AG04450 (cell line): ENCODE data around the gene GP1BA. TPM values are rescaled to one million over a fixed set of nuclear protein-coding genes. Genes with fewer than 3 reads are reported as not detected.
"Not testable (repeated sequence)": the region's sequence is repeated elsewhere in the genome, so short reads cannot be mapped to it uniquely, and the experiment has no call there.

Experiments
- CTCF ChIA-PET: fragments of 300-600, 350-600 bp; formaldehyde crosslinking; extraction: SDS; loops from one replicate; lab custom pipeline; 2022; ENCODE audit warnings: antibody characterized with exemption, inconsistent platforms; lab: Charles Lee
- POLR2A ChIA-PET: fragments of 350-600 bp; formaldehyde crosslinking; extraction: SDS; loops from one replicate; lab custom pipeline; 2021; ENCODE audit warnings: antibody characterized with exemption, inconsistent platforms; lab: Yijun Ruan, JAX
- DNase-seq: peaks from one replicate; pipeline ENCODE4 v3.0.0-alpha.2; 2011; ENCODE audit warnings: low read depth, low spot score
- H3K27ac ChIP-seq: one replicate; pipeline ENCODE4 v1.5.1; 2012; ENCODE audit warnings: low read depth, low read length, control low read depth
- H3K27me3 ChIP-seq: one replicate; pipeline ENCODE4 v1.6.0; 2012; ENCODE audit warnings: low read length; ENCODE audit not compliant: control insufficient read depth, insufficient read depth
- H3K4me3 ChIP-seq: 2 replicates; pipeline ENCODE4 v1.5.1; 2011; ENCODE audit warnings: mild to moderate bottlenecking, low read depth, low read length, control low read depth
- H3K9me3 ChIP-seq: 2 replicates; pipeline ENCODE4 v1.5.1; 2012; ENCODE audit warnings: low read length; ENCODE audit not compliant: control insufficient read depth, insufficient read depth
- polyA plus RNA-seq: library from polyadenylated mRNA; depleted of rRNA; stranded (reverse); fragments of >200 nt; gene quantifications from 2 replicates; pipeline ENCODE4 v1.2.3, GENCODE V29; 2011
- TF ChIP-seq, protein P1 (sequence below): IDR thresholded peaks from 2 replicates; pipeline ENCODE4 v1.5.1; 2011; ENCODE audit warnings: low read depth, low read length, control low read depth, inconsistent platforms

The GP1BA gene
- polyA plus RNA-seq, 1 experiment: not detected

DNA sequence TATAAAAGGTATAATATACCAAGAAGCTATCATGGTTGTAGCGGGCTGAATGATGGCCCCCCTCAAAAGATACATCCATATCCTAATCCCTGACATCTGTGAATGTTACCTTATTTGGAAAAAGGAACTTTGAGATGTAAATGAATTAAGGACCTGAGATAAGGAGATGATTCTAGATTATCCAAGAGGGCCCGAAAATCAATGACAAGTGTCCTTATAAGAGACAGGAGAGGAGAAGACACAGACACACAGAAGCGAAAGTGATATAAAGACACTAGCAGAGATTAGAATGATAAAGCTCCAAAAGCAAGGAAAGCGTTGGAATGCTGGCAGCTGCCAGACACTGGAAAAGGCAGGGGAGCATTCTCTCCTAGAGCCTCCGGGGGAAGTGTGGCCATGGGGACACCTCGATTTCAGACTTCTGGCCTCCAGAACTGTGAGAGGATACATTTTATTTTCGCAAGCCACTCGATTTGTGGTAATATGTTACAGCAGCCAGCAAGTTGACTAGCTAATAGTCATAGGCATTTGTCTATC is 12.5 kb upstream of the GP1BA start:
- TF ChIP-seq, protein P1, sequence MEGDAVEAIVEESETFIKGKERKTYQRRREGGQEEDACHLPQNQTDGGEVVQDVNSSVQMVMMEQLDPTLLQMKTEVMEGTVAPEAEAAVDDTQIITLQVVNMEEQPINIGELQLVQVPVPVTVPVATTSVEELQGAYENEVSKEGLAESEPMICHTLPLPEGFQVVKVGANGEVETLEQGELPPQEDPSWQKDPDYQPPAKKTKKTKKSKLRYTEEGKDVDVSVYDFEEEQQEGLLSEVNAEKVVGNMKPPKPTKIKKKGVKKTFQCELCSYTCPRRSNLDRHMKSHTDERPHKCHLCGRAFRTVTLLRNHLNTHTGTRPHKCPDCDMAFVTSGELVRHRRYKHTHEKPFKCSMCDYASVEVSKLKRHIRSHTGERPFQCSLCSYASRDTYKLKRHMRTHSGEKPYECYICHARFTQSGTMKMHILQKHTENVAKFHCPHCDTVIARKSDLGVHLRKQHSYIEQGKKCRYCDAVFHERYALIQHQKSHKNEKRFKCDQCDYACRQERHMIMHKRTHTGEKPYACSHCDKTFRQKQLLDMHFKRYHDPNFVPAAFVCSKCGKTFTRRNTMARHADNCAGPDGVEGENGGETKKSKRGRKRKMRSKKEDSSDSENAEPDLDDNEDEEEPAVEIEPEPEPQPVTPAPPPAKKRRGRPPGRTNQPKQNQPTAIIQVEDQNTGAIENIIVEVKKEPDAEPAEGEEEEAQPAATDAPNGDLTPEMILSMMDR: no peak
- Histone ChIP-seq H3K4me3 (no peak overlapping the region), H3K27me3 (no peaks in the 10 kb centered on the region), H3K27ac (no peak overlapping the region), H3K9me3 (no peaks in the 10 kb centered on the region)
- ChIA-PET POLR2A (interaction anchor here (0.8 to 1.3 kb wide), 2 partner anchors 10 to 20 kb away, joined by 3 to 4 read pairs; partner anchors contain the start of genes RNF167 and SLC25A11), CTCF (interaction anchor here (2.7 to 3.5 kb wide), 2 partner anchors 10 to 16 kb away, joined by 7 to 17 read pairs; partner anchors contain the start of gene CHRNE)
- no peak for DNase-seq

DNA sequence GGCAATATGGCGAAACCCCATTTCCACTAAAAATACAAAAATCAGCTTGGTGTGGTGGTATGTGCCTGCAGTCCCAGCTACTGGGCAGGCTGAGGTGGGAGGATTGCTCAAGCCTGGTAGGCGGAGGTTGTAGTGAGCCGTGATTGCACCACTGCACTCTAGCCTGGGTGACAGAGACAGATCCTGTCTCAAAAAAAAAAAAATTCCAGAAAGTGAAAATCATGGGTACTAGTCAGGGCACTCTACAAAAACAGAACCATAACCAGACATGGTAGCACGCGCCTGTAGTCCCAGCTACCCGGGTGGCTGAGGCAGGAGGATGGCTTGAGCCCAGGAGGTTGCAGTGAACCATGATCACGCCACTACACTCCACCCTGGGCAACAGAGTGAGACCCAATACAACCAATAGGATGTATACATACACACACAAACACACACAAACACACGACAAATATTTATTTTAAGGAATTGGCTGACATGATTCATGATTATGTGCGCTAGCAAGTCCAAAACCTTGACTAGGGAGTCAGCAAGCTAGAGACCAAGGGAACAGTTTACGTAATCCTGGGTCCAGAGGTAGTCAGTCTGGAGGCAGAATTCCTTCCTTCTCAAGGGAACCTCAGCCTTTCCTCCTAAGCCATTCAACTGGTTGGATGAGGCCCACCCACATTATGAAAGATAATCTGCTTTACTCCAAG is 11.6 kb upstream of the GP1BA start:
- ChIA-PET CTCF (interaction anchor here (2.7 to 3.5 kb wide), 2 partner anchors 11 to 17 kb away, joined by 7 to 17 read pairs; partner anchors contain the start of gene CHRNE), POLR2A (interaction anchor here (0.8 to 1.3 kb wide), 2 partner anchors 11 to 19 kb away, joined by 3 to 4 read pairs; partner anchors contain the start of genes RNF167 and SLC25A11)
- no peak for DNase-seq
- H3K9me3 ChIP-seq: no peaks in the 10 kb centered on the region
- no peak overlapping the region for H3K4me3 ChIP-seq
- no peaks in the 10 kb centered on the region for H3K27me3 ChIP-seq
- H3K27ac ChIP-seq: no peak overlapping the region
- TF ChIP-seq, protein P1: no peak

DNA sequence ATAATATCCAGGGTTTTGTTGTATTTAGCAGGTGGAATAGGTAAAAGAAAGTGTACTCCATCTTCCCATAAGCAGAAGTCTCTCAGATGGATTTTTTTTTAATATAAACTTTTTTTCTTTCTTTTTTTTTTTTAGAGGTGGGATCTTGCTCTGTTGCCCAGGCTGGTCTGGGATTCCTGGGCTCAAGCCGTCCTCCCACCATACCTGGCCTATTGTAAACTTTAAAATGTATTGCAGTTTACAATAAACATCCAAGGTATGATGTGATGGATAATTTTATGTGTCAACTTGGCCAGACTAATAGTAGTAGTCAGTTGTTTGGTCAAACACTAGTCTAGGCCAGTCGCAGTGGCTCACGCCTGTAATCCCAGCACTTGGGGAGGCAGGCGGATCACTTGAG is 10.8 kb upstream of the GP1BA start:
- CTCF ChIA-PET: interaction anchor here (1.3 to 3.5 kb wide), 2 partner anchors 12 to 140 kb away, joined by 3 to 17 read pairs; no protein-coding TSS in a partner anchor
- no peak for DNase-seq
- Histone ChIP-seq H3K27me3 (no peaks in the 10 kb centered on the region), H3K4me3 (no peak overlapping the region), H3K9me3 (no peaks in the 10 kb centered on the region), H3K27ac (no peak overlapping the region)
- TF ChIP-seq, protein P1: no peak
- POLR2A ChIA-PET: no interaction called here

DNA sequence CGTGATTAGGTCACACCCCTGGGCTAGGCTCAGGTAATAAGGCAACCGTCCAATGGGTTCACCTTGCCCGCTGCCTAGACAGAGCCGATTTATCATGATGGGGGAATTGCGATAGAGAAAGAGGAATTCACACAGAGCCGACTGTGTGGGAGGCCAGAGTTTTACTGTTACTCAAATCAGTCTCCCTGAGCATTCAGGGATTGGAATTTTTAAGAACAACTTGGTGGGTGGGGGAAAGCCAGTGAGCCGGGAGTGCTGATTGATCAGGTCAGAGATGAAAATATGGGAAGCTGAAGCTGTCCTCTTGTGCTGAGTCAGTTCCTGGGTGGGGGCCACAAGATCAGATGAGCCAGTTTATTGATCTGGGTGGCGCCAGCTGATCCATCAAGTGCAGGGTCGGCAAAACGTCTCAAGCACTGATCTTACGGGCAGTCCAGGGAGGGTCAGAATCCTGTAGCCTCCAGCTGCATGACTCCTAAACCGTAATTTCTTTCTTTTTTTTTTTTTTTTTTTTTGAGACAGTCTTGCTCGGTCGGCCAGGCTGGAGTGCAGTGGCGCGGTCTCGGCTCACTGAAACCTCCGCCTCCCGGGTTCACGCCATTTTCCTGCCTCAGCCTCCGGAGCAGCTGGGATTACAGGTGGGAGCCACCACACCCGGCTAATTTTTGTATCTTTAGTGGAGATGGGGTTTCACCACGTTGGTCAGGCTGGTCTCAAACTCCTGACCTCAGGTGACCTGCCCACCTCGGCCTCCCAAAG is 5.3 kb upstream of the GP1BA start:
- POLR2A ChIA-PET: interaction anchor here (0.7 to 1.0 kb wide), 2 partner anchors 13 to 120 kb away, joined by 4 to 6 read pairs; no protein-coding TSS in a partner anchor
- H3K9me3 ChIP-seq, H3K27me3 ChIP-seq, H3K4me3 ChIP-seq, DNase-seq, CTCF ChIA-PET, H3K27ac ChIP-seq: not testable (repeated sequence)

DNA sequence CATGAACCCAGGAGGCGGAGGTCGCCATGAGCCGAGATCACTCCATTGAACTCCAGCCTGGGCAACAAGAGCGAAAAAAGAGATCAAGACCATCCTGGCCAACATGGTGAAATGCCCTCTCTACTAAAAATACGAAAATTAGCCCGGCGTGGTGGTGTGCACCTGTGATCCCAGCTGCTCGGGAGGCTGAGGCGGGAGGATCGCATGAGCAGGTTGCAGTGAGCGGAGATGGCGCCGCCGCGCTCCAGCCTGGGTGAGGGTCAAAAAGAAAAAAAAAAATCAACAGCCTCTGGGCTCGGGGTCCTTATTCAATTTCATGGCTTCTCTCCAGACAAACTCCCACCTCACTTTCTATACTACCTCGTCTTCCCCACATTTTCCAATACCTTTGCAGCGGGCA is 3.2 kb upstream of the GP1BA start:
- ChIA-PET POLR2A (no interaction called here), CTCF (no interaction called here)
- Histone ChIP-seq H3K4me3 (no peak overlapping the region), H3K9me3 (no peaks in the 10 kb centered on the region), H3K27ac (no peak overlapping the region), H3K27me3 (no peaks in the 10 kb centered on the region)
- TF ChIP-seq, protein P1: no peak
- no peak for DNase-seq
